T-helper 2 cell (primary cell): Measurements from ENCODE around the gene EPHB4.
"Not testable (repeated sequence)": the region's sequence is repeated elsewhere in the genome, so short reads cannot be mapped to it uniquely, and the experiment has no call there.

ENCODE experiments used
- DNase-seq, 5 experiments: peaks; one replicate each; pipeline versions ENCODE4 v3.0.0 to v3.0.0-alpha.2; 2012 to 2022
- total RNA-seq, 2 donors: gene quantifications; one replicate each; lab custom pipeline; 2026; lab: John Stamatoyannopoulos, UW

EPHB4 gene
- 6.9 to 10.6 reads per million in 2 donors for total RNA-seq

DNA sequence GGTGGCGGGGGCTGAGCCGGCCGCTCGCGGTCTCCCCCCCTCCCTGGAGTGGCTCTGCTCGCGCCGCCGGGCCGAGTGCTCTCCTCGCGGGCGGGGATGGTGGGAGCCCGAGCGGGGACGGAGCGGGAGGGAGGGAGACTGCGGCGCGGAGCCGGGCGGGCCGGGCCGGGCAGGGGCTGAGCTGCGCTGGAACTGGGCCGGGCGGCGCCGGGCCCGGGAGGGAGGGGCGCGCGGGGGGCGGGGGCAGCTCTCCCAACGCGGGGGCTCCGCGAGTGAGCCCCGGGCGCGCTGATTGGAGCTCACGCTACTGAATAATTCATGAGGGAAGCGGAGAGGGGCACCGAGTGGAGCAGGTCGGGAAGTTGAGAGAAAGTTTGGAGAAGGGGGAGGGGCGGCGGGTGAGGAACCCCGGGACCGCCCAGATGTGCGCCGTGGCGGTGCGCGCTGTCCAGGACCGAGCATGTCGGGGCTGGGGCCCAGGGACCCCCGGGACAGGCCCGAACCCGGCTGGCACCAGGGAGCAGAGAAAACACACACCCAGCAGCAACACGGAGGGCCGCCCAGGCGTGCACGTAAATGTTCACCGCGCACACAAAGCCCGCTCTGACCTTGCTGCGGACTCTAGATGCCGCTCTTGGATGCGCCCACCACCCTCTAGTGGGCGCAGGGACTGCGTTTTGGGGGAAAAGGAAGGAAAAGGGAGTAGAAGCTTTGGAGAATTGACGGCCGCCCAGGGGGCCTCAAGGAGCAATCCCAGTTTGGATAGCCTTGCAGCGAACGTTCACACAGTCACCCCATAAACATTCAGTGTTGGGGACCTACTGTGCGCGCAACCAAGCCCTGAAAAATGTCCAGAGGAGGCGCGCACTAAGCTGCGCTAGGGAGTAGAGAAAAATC, at the start of gene EPHB4:
EPHB4 (minus strand) TSS at position 194 of the 897 bp plus-strand sequence. CDS start 493 bp downstream, outside the sequence.
- DNase-seq: no peak

- DNase-seq: peak in 1 of 5 experiments; percentile 77
Observed at GRCh38 chr7:100875356-100875751, 48.0 kb upstream of the EPHB4 start.

- DNase-seq: peak; percentile 93 to 99 (median 97)
Observed at GRCh38 chr7:100874577-100875355, 47.4 kb upstream of the EPHB4 start, which contains the start of gene SRRT. TSS of gene SRRT (plus strand) at chr7:100875103. CDS start at chr7:100875591, 488 bp downstream.

DNA sequence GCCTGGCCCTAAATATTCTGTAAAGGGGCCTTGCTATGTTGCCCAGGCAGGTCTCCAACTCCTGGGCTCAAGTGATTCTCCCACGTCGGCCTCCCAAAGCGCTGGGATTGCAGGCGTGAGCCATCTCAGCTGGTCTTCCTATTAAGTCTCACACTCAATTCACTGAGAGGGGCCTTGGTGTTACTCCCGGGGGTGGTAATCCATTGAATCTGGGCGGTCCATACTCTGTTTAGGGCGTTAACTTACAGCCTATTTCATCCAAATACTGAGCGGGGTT, 46.9 kb upstream of the EPHB4 start:
- DNase-seq: no peak

DNA sequence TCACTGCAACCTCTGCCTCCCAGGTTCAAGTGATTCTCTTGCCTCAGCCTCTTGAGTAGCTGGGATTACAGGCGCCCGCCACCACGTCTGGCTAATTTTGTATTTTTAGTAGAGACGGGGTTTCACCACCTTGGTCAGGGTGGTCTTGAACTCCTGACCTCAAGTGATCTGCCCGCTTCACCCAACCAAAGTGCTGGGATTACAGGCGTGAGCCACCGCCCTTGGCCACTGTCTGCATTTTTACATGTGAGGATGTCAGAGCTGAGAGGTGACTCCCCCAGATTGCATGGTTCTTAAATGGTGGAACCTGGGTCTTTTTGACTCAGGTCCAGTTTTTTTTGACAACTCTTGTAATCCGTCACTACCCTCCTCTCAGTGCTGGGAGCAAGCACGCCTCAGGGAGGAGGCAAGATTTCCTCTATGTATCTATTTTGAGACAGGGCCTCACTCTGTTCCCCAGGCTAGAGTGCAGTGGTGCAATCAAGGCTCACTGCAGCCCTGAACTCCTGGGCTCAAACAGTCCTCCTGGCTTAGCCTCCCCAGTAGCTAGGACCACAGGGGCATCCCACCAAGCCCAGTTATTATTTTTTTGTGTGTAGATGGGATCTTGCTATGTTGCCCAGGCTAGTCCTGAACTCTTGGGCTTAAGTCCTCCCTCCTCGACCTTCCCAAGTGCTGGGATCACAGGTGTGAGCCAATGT, 46.4 kb upstream of the EPHB4 start:
- no peak for DNase-seq

- no peak for DNase-seq
Observed at GRCh38 chr7:100867776-100868485, 40.6 kb upstream of the EPHB4 start.

DNA sequence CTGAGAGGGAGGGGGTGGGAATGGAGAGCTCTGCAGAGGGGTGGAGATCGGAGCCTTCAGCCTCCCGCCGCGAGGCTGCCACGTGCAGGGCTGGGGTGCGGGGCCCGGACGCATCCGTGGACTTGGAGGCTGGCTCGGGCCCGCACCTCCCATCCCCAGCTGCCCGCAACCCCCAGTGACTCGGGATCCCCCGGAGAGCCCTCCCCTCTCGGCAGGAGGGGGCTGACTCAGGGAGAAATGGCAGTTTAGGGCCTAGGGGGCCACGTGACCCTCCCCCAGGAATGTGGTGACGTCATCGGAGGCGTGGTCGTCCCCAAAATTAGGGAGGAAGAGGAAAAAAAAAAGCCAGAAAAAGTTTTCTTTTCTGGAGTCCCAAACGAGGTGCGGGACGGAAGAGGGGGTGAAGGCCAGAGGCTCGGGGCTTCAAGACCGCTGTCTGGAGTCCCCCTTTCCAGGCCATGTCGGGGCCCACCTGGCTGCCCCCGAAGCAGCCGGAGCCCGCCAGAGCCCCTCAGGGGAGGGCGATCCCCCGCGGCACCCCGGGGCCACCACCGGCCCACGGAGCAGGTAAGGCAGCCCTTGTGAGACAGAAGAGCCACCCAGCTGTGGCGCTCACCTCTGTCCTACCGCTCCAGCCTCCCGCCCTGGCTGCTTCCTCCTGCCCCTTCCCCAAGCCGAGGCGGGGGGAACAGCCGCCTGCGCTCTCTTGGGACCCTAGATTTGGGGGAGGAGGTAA, 39.9 kb upstream of the EPHB4 start, which contains the start of gene TRIP6:
TRIP6 (plus strand) TSS at position 348 of the 736 bp plus-strand sequence; CDS start at position 459, 111 bp downstream.
- peak in 3 of 5 experiments; percentile 15 to 67 (median 49) for DNase-seq

DNA sequence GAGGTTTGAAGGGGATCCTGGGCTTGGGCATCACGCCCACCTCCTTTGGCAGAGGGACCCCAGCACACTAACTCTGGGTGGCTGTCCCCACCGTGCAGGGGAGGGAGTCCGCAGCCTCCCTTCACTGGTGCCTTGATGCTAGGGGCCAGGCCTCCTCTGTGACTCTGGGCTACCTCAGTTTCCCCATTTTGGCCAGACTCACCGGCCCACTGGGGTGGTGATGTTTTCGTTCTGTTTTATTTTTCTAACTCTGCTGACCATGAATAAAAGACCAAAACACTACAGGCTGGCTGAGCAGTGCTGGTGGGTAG, 39.4 kb upstream of the EPHB4 start:
- no peak for DNase-seq

DNA sequence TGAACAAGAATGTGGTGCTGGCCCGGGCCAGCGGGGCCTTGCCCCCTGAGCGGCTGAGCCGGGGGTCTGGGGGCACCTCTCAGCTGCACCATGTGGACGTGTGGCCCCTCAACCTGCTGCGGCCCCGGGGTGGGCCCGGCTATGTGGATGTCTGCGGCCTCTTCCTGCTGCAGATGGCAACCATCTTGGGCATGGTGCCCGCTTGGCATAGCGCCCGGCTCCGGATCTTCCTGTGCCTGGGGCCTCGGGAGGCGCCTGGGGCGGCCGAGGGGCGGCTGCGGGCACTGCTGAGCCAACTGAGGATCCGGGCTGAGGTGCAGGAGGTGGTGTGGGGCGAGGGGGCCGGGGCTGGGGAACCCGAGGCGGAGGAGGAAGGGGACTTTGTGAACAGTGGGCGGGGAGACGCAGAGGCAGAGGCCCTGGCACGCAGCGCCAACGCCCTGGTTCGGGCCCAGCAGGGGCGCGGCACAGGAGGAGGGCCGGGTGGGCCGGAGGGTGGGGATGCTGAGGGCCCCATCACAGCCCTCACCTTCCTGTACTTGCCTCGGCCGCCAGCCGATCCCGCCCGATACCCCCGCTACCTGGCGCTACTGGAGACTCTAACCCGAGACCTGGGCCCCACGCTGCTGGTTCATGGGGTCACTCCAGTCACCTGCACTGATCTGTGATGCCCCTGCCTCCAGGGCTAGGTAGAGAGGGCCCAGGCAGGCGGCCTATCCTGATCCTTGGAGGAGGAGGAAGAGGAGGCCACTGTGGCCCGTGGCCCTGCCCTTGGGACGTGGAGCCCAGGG, 38.8 kb upstream of the EPHB4 start:
- peak in 1 of 5 experiments; percentile 50 for DNase-seq

DNA sequence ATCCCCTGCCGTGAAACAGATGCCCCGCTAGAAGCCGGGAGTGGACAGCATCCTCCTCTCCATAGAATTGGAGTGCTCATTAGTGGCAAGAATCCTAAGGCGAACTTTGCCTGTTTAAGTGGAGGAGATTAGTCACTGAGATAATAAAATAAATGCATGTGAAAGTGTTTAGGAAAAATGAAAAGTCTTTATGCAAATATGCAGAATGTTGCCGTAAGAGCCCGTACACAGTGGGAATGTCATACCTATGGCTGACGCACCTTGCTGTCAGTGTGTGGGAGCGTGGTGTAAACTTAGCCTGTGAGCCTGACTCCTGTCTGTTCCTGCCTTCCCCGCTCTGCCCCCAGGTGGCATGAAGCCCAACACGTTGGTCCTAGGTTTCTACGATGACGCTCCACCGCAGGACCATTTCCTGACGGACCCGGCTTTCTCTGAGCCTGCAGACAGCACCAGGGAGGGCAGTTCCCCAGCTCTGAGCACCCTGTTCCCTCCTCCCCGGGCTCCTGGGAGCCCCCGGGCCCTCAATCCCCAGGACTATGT, 38.1 kb upstream of the EPHB4 start:
- DNase-seq: no peak

GRCh38 chr7:100864263-100864845, 37.0 kb upstream of the EPHB4 start:
- DNase-seq: no peak

DNA sequence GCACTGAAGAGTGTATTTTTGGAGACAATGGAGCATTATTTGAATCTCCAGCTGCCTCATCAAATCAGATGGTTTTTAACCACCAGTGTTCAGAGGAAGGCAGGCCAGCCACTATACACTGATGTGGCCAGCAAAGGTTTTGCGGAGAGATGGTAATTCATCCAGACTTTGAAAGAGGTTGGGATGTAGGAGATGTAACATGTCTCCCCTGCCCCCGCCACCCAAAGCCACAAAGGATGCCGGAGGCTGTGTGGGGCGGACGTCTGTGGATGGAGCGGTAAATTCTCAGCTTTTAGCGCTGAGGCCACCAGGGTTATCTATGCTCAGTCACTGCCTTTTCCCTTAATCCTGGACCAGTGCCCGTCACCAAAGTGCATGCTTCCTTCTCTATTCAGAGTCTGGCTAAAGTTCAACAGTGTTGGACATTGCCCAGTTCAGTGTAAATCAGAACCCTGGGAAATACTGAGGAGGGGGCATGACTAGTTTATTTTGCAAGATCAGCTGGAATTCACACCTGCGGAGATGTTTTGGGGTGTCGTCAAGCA, 36.2 kb upstream of the EPHB4 start:
- DNase-seq: no peak

- DNase-seq: no peak
Observed at GRCh38 chr7:100861616-100861985, 34.3 kb upstream of the EPHB4 start.

- DNase-seq: no peak
Observed at GRCh38 chr7:100860702-100861615, 33.6 kb upstream of the EPHB4 start.

DNA sequence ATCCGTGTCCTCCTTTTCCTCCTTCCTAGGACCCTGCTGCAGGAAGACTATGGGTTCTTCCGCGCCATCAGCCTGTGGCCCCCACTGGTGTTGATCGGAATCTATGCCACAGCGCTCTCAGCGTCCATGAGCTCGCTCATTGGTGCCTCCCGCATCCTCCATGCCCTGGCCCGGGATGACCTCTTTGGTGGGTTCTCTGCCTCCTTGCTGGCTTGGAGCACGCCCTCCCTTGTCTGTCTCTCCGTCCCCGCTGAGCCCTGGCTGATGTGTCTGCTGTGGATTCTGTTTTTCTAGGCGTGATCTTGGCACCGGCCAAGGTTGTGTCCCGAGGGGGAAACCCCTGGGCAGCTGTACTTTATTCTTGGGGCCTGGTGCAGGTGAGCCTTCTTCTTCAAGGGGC, 32.5 kb upstream of the EPHB4 start:
- DNase-seq: no peak

GRCh38 chr7:100856871-100857282, 29.6 kb upstream of the EPHB4 start:
- DNase-seq: no peak

- no peak for DNase-seq
Observed at GRCh38 chr7:100855515-100855914, 28.2 kb upstream of the EPHB4 start.

GRCh38 chr7:100854899-100855298, 27.6 kb upstream of the EPHB4 start:
- DNase-seq: not testable (repeated sequence)
